Measurements from ENCODE around the gene AUTS2. TPM values are rescaled to one million over a fixed set of nuclear protein-coding genes. Genes with fewer than 3 reads are reported as not detected.

The AUTS2 gene
- polyA plus RNA-seq, 1 donor (not counting 4 experiments of a cell fraction or from before 2014, with no cell fraction given) = 4.7 TPM

GRCh38 chr7:69885431-69885830, 287.2 kb downstream of the AUTS2 start:
- Histone ChIP-seq H4K20me1 (ENCODE audit: control insufficient read depth, extremely low read depth, insufficient read depth, low read length) (no peaks in the 10 kb centered on the region), H3K4me3 (ENCODE audit: control insufficient read depth in 2 of 3, extremely low read depth in 1 of 3, insufficient read depth in 2 of 3, low read depth in 1 of 3, low read length in 3 of 3) (no peak overlapping the region), H3K9me3 (ENCODE audit: control insufficient read depth, low read depth, low read length) (no peaks in the 10 kb centered on the region), H3K4me2 (ENCODE audit: control insufficient read depth, extremely low read depth, insufficient read depth, low read depth, low read length) (no peak overlapping the region), H3K9ac (ENCODE audit: control insufficient read depth, extremely low read depth, insufficient read depth, low read length) (no peak overlapping the region), H3K79me2 (ENCODE audit: control insufficient read depth, insufficient read depth, low read length) (no peaks in the 10 kb centered on the region), H3K27me3 (ENCODE audit: control insufficient read depth, extremely low read depth, insufficient read depth, low read length) (no peaks in the 10 kb centered on the region), H3K4me1 (ENCODE audit: control insufficient read depth, extremely low read depth, insufficient read depth, low read length) (no peaks in the 10 kb centered on the region), H2AFZ (ENCODE audit: control insufficient read depth, low read length) (no peak overlapping the region), H3K36me3 (ENCODE audit: control insufficient read depth in 2 of 2, extremely low read depth in 1 of 2, insufficient read depth in 2 of 2, low read length in 2 of 2) (no peaks in the 10 kb centered on the region), H3K27ac (ENCODE audit: control insufficient read depth, insufficient read depth, low read length) (no peak overlapping the region), H3K9me1 (ENCODE audit: control insufficient read depth, extremely low read depth, insufficient read depth, low read length) (no peaks in the 10 kb centered on the region)
- dilution Hi-C loops (cut with MboI; ENCODE audit: extremely low pct_ligation_motif_present, low sequenced_read_pairs) = no loop called here
- FAIRE-seq = no peak
- TF ChIP-seq EZH2 (IDR thresholded peaks at IDR 0.05; ENCODE audit: low read length) (no peak), CTCF (optimal IDR thresholded peaks at IDR 0.05 in 1 of 3, IDR thresholded peaks at IDR 0.05 in 1 of 3, conservative IDR thresholded peaks at IDR 0.05 in 1 of 3; ENCODE audit: extremely low read depth in 1 of 3, insufficient read depth in 2 of 3, low read length in 3 of 3) (no peak)
- no peak for DNase-seq (ENCODE audit: low read depth, low spot score)

GRCh38 chr7:69889338-69889975, 291.2 kb downstream of the AUTS2 start:
- no peaks in the 10 kb centered on the region for H4K20me1 ChIP-seq (ENCODE audit: control insufficient read depth, extremely low read depth, insufficient read depth, low read length)
- no peaks in the 10 kb centered on the region for H3K36me3 ChIP-seq (ENCODE audit: control insufficient read depth in 2 of 2, extremely low read depth in 1 of 2, insufficient read depth in 2 of 2, low read length in 2 of 2)
- H3K9me1 ChIP-seq (ENCODE audit: control insufficient read depth, extremely low read depth, insufficient read depth, low read length) = no peaks in the 10 kb centered on the region
- no peaks in the 10 kb centered on the region for H3K27me3 ChIP-seq (ENCODE audit: control insufficient read depth, extremely low read depth, insufficient read depth, low read length)
- no peak overlapping the region for H2AFZ ChIP-seq (ENCODE audit: control insufficient read depth, low read length)
- H3K9me3 ChIP-seq (ENCODE audit: control insufficient read depth, low read depth, low read length) = no peaks in the 10 kb centered on the region
- no peak overlapping the region for H3K27ac ChIP-seq (ENCODE audit: control insufficient read depth, insufficient read depth, low read length)
- no peak overlapping the region for H3K4me2 ChIP-seq (ENCODE audit: control insufficient read depth, extremely low read depth, insufficient read depth, low read depth, low read length)
- H3K79me2 ChIP-seq (ENCODE audit: control insufficient read depth, insufficient read depth, low read length) = no peaks in the 10 kb centered on the region
- TF ChIP-seq EZH2 (IDR thresholded peaks at IDR 0.05; ENCODE audit: low read length) = no peak
- no peak for TF ChIP-seq CTCF (optimal IDR thresholded peaks at IDR 0.05 in 1 of 3, IDR thresholded peaks at IDR 0.05 in 1 of 3, conservative IDR thresholded peaks at IDR 0.05 in 1 of 3; ENCODE audit: extremely low read depth in 1 of 3, insufficient read depth in 2 of 3, low read length in 3 of 3)
- H3K4me1 ChIP-seq (ENCODE audit: control insufficient read depth, extremely low read depth, insufficient read depth, low read length) = no peaks in the 10 kb centered on the region
- DNase-seq (ENCODE audit: low read depth, low spot score) = no peak
- no peak overlapping the region for H3K9ac ChIP-seq (ENCODE audit: control insufficient read depth, extremely low read depth, insufficient read depth, low read length)
- dilution Hi-C loops (cut with MboI; ENCODE audit: extremely low pct_ligation_motif_present, low sequenced_read_pairs) = no loop called here
- H3K4me3 ChIP-seq (ENCODE audit: control insufficient read depth in 2 of 3, extremely low read depth in 1 of 3, insufficient read depth in 2 of 3, low read depth in 1 of 3, low read length in 3 of 3) = no peak overlapping the region
- no peak for FAIRE-seq
